ENCODE results near the gene UMODL1.

UMODL1 gene

GRCh38 chr21:42172596-42173483 lies 101.7 kb downstream of the UMODL1 start:
- TF ChIP-seq GATA3 (IDR thresholded peaks at IDR 0.05; ENCODE audit: low read depth, low read length): no peak
- no peak for TF ChIP-seq GATA2 (IDR thresholded peaks at IDR 0.05; ENCODE audit: low read depth, low read length)

- TF ChIP-seq GATA3 (IDR thresholded peaks at IDR 0.05; ENCODE audit: low read depth, low read length): no peak
- TF ChIP-seq GATA2 (IDR thresholded peaks at IDR 0.05; ENCODE audit: low read depth, low read length): no peak
These were observed 103.1 kb downstream of the UMODL1 start for GRCh38 chr21:42174173-42174572.

GRCh38 chr21:42175110-42175710 lies 104.1 kb downstream of the UMODL1 start:
- TF ChIP-seq GATA3 (IDR thresholded peaks at IDR 0.05; ENCODE audit: low read depth, low read length) (no peak), GATA2 (IDR thresholded peaks at IDR 0.05; ENCODE audit: low read depth, low read length) (no peak)

- no peak for TF ChIP-seq GATA2 (IDR thresholded peaks at IDR 0.05; ENCODE audit: low read depth, low read length)
- TF ChIP-seq GATA3 (IDR thresholded peaks at IDR 0.05; ENCODE audit: low read depth, low read length): no peak
These were observed 105.7 kb downstream of the UMODL1 start for GRCh38 chr21:42176859-42177258.

GRCh38 chr21:42179316-42179715 lies 108.2 kb downstream of the UMODL1 start:
- TF ChIP-seq GATA2 (IDR thresholded peaks at IDR 0.05; ENCODE audit: low read depth, low read length) (no peak), GATA3 (IDR thresholded peaks at IDR 0.05; ENCODE audit: low read depth, low read length) (no peak)

GRCh38 chr21:42182713-42183371 lies 111.7 kb downstream of the UMODL1 start:
- TF ChIP-seq GATA3 (IDR thresholded peaks at IDR 0.05; ENCODE audit: low read depth, low read length): no peak
- TF ChIP-seq GATA2 (IDR thresholded peaks at IDR 0.05; ENCODE audit: low read depth, low read length): no peak

- TF ChIP-seq GATA3 (IDR thresholded peaks at IDR 0.05; ENCODE audit: low read depth, low read length): no peak
- TF ChIP-seq GATA2 (IDR thresholded peaks at IDR 0.05; ENCODE audit: low read depth, low read length): no peak
These were observed 112.5 kb downstream of the UMODL1 start for GRCh38 chr21:42183374-42184266.

- TF ChIP-seq GATA3 (IDR thresholded peaks at IDR 0.05; ENCODE audit: low read depth, low read length): no peak
- no peak for TF ChIP-seq GATA2 (IDR thresholded peaks at IDR 0.05; ENCODE audit: low read depth, low read length)
These were observed 115.5 kb downstream of the UMODL1 start for GRCh38 chr21:42186591-42186990.

- TF ChIP-seq GATA3 (IDR thresholded peaks at IDR 0.05; ENCODE audit: low read depth, low read length) (no peak), GATA2 (IDR thresholded peaks at IDR 0.05; ENCODE audit: low read depth, low read length) (no peak)
These were observed 117.0 kb downstream of the UMODL1 start for GRCh38 chr21:42187976-42188653.

- TF ChIP-seq GATA3 (IDR thresholded peaks at IDR 0.05; ENCODE audit: low read depth, low read length): no peak
- no peak for TF ChIP-seq GATA2 (IDR thresholded peaks at IDR 0.05; ENCODE audit: low read depth, low read length)
These were observed 117.5 kb downstream of the UMODL1 start for GRCh38 chr21:42188663-42189062.

- TF ChIP-seq GATA3 (IDR thresholded peaks at IDR 0.05; ENCODE audit: low read depth, low read length) (no peak), GATA2 (IDR thresholded peaks at IDR 0.05; ENCODE audit: low read depth, low read length) (no peak)
These were observed 118.3 kb downstream of the UMODL1 start for GRCh38 chr21:42189431-42189830.

- TF ChIP-seq GATA2 (IDR thresholded peaks at IDR 0.05; ENCODE audit: low read depth, low read length): no peak
- TF ChIP-seq GATA3 (IDR thresholded peaks at IDR 0.05; ENCODE audit: low read depth, low read length): no peak
These were observed 118.9 kb downstream of the UMODL1 start for GRCh38 chr21:42189860-42190485.

GRCh38 chr21:42190486-42190863 lies 119.4 kb downstream of the UMODL1 start:
- no peak for TF ChIP-seq GATA2 (IDR thresholded peaks at IDR 0.05; ENCODE audit: low read depth, low read length)
- no peak for TF ChIP-seq GATA3 (IDR thresholded peaks at IDR 0.05; ENCODE audit: low read depth, low read length)

Data from SH-SY5Y (cell line).